Pancreas (tissue), 10 donors: Measurements from ENCODE around the gene NRIP3. TPM values are rescaled to one million over a fixed set of nuclear protein-coding genes. Genes with fewer than 3 reads are reported as not detected.

Experiments
- ATAC-seq, 4 donors: fragments of 200-7000 bp; cut with Tn5 transposase; one replicate each; pipeline versions ENCODE4 v1.8.0 to v1.9.1; 2020; ENCODE audit warnings: mild to moderate bottlenecking in 4 of 4, moderate library complexity in 4 of 4
- DNase-seq, 6 donors: peaks; one replicate each; pipeline ENCODE4 v3.0.0-alpha.2; 2020
- FAIRE-seq: peaks from 2 replicates; lab custom pipeline; 2012; peaks lifted over from hg19 to GRCh38; lab: Jason Lieb, UNC
- H3K27ac ChIP-seq, 4 donors: fragments of 200-600 bp; sonication (generic); 1 replicate in 3 of 4; 2 replicates in 1 of 4; pipeline versions ENCODE4 v1.5.0 to v1.8.0; 2020
- H3K27me3 ChIP-seq, 4 donors: fragments of 200-600 bp; one replicate each; pipeline ENCODE4 v1.8.0; 2021
- H3K36me3 ChIP-seq, 3 donors: fragments of 200-600 bp; sonication (generic) in 1 of 3; one replicate each; pipeline versions ENCODE4 v1.5.0 to v1.8.0; 2020 to 2021
- H3K4me1 ChIP-seq, 3 donors: fragments of 200-600 bp; one replicate each; pipeline ENCODE4 v1.8.0; 2021
- H3K4me3 ChIP-seq, 4 donors: fragments of 200-600 bp; sonication (generic) in 2 of 4; one replicate each; pipeline versions ENCODE4 v1.5.0 to v1.8.0; 2020 to 2021
- H3K9me3 ChIP-seq, 4 donors: fragments of 200-600 bp; one replicate each; pipeline ENCODE4 v1.8.0; 2021
- CTCF ChIP-seq, 4 donors: fragments of 200-600 bp; sonication (generic) in 3 of 4; IDR thresholded peaks; one replicate each; pipeline versions ENCODE4 v1.5.0 to v1.8.0; 2021; ENCODE audit warnings: antibody characterized with exemption in 4 of 4
- WGBS, 2 donors: extraction: QIAGEN DNeasy Blood & Tissue Kit; methylation state at CpG; one replicate each; pipeline ENCODE4 v1.1.7; 2013; 5-methylcytosine and 5-hydroxymethylcytosine counted together
- intact Hi-C, 3 donors: fragments of 100-400 bp; cut with DNase I; formaldehyde crosslinking; loops; one replicate each; pipeline versions ENCODE4 v1.11.1 to v1.14.2; 2022
- polyA plus RNA-seq, 2 donors: library from polyadenylated mRNA; stranded (reverse); fragments of 200-250 nt; gene quantifications; one replicate each; pipeline ENCODE4 v1.2.3, GENCODE V29; 2013
- total RNA-seq, 6 donors: library from RNA; stranded (reverse); fragmentation: NEBNext Ultra II Directional in 4 of 6; extraction: Animal tissue kit (Norgen Biotek cat#: 25700) in 4 of 6; gene quantifications; one replicate each; pipeline versions ENCODE4 v1.2.1 to v1.2.4, GENCODE V29; 2021 to 2023
- donor health status: healthy with polysubstance abuse.
- donor health status: DM: no; HTN: no; CAD: no; lungs with moderate emphysema.
- donor health status: DM: no; HTN: no; CAD: no.
- donor health status: control.
- donor health status: control.
- donor health status: Bipolar disorder and iron deficiency.
- donor health status: DM: yes; HTN: yes; CAD: no.
- donor health status: DM: no; HTN: no; CAD: no.
- donor health status: DM: no; HTN: no; CAD: no.
- donor health status: DM: yes; HTN: yes; CAD: no.

The NRIP3 gene
- total and polyA plus RNA-seq, 8 donors, result 0.04 to 0.44 (median 0.27) TPM

GRCh38 chr11:9004183-9004926, 554 bp upstream of the NRIP3 start:
- no peak for TF ChIP-seq CTCF (IDR thresholded peaks at IDR 0.05)
- H3K27me3 ChIP-seq, result peaks cover 0 to 25% (median 10%) of the 10 kb centered on the region in 4 donors
- intact Hi-C loops, result no loop called here
- peak; percentile 5 to 75 (median 35) for DNase-seq
- H3K36me3 ChIP-seq, result no peaks in the 10 kb centered on the region
- peak in 3 of 4 donors; percentile 19 to 48 (median 39) for ATAC-seq
- H3K27ac ChIP-seq, result no peak overlapping the region
- H3K4me1 ChIP-seq, result peaks cover 0 to 9% (median 8%) of the 10 kb centered on the region in 3 donors
- no peaks in the 10 kb centered on the region for H3K9me3 ChIP-seq
- 18% methylated on average over 52 to 69 of the region's 69 CpGs for WGBS, 2 donors
- no peak for FAIRE-seq
- H3K4me3 ChIP-seq, result peak overlapping the region; percentile 38 to 57 (median 46)

- intact Hi-C loops, result no loop called here
- ATAC-seq (peak in 1 of 4 donors; percentile 13), DNase-seq (no peak), FAIRE-seq (no peak)
- peak overlapping the region; percentile 38 to 57 (median 46) for H3K4me3 ChIP-seq
- H3K27ac ChIP-seq, result no peak overlapping the region
- no peaks in the 10 kb centered on the region for H3K9me3 ChIP-seq
- H3K4me1 ChIP-seq, result peaks cover 0 to 9% (median 8%) of the 10 kb centered on the region in 3 donors
- H3K27me3 ChIP-seq, result peaks cover 0 to 30% (median 10%) of the 10 kb centered on the region in 4 donors
- H3K36me3 ChIP-seq, result no peaks in the 10 kb centered on the region
- no peak for TF ChIP-seq CTCF (IDR thresholded peaks at IDR 0.05)
- 14 to 17% methylated on average over 8 of the region's 8 CpGs for WGBS, 2 donors
These were observed 755 bp downstream of the NRIP3 start for GRCh38 chr11:9002920-9003572.

- no peak overlapping the region for H3K27ac ChIP-seq
- DNase-seq, result no peak
- H3K4me1 ChIP-seq, result peaks cover 0 to 9% (median 8%) of the 10 kb centered on the region in 3 donors
- TF ChIP-seq CTCF (IDR thresholded peaks at IDR 0.05), result no peak
- intact Hi-C loops, result no loop called here
- no peaks in the 10 kb centered on the region for H3K36me3 ChIP-seq
- H3K4me3 ChIP-seq, result no peak overlapping the region
- peaks cover 0 to 30% (median 10%) of the 10 kb centered on the region in 4 donors for H3K27me3 ChIP-seq
- FAIRE-seq, result no peak
- 77 to 85% methylated on average over 6 of the region's 6 CpGs for WGBS, 2 donors
- peak in 2 of 4 donors; percentile 39 to 43 for ATAC-seq
- H3K9me3 ChIP-seq, result no peaks in the 10 kb centered on the region
These were observed 2.1 kb downstream of the NRIP3 start for GRCh38 chr11:9001736-9002135.

- peaks cover 0 to 25% (median 10%) of the 10 kb centered on the region in 4 donors for H3K27me3 ChIP-seq
- peaks cover 0 to under 1% (median 0%) of the 10 kb centered on the region in 3 donors for H3K4me1 ChIP-seq
- TF ChIP-seq CTCF (IDR thresholded peaks at IDR 0.05), result no peak
- DNase-seq (no peak), FAIRE-seq (no peak), ATAC-seq (no peak)
- intact Hi-C loops, result no loop called here
- no peaks in the 10 kb centered on the region for H3K36me3 ChIP-seq
- H3K4me3 ChIP-seq, result no peak overlapping the region
- no peak overlapping the region for H3K27ac ChIP-seq
- WGBS, 2 donors, result 71 to 76% methylated on average over 2 of the region's 2 CpGs
- no peaks in the 10 kb centered on the region for H3K9me3 ChIP-seq
These were observed 5.8 kb downstream of the NRIP3 start for GRCh38 chr11:8998017-8998416.
